IMR-90 (cell line): ENCODE measurements around the gene SLC25A21. TPM values are rescaled to one million over a fixed set of nuclear protein-coding genes. Genes with fewer than 3 reads are reported as not detected.

ENCODE experiments used
- ATAC-seq: fragments of 200-7000 bp; cut with Tn5 transposase; 2 replicates; pipeline ENCODE4 v1.9.1; 2020; ENCODE audit warnings: low read depth, mild to moderate bottlenecking, moderate library complexity
- BruUV-seq: library from RNA; stranded (reverse); fragments of 400-500 nt; replicated peaks from 2 replicates; lab custom pipeline; 2021; lab: Mats Ljungman, UMichigan
- CTCF ChIA-PET: fragments of 300-600 bp; formaldehyde crosslinking; extraction: SDS; loops from one replicate; lab custom pipeline; 2021; ENCODE audit warnings: antibody characterized with exemption; lab: Yijun Ruan, JAX
- POLR2A ChIA-PET: fragments of 300-600 bp; sonication (Branson Sonifier 250); formaldehyde crosslinking; loops from one replicate; lab custom pipeline; 2022; ENCODE audit warnings: antibody characterized with exemption; ENCODE audit not compliant: unreplicated experiment; lab: Charles Lee
- DNase-seq: peaks from one replicate; pipeline ENCODE4 v3.0.0; 2013
- H2AFZ ChIP-seq: replicated peaks from 2 replicates; pipeline ENCODE3; 2013; ENCODE audit warnings: low read length, mild to moderate bottlenecking; ENCODE audit not compliant: poor library complexity
- H2AK5ac ChIP-seq: 2 replicates; pipeline ENCODE4 v1.6.1; 2013; ENCODE audit warnings: low read depth, low read length, inconsistent platforms
- H2AK9ac ChIP-seq: replicated peaks from 2 replicates; pipeline ENCODE3; 2013; ENCODE audit warnings: mild to moderate bottlenecking, low read depth, low read length, moderate library complexity; ENCODE audit not compliant: poor library complexity
- H2BK120ac ChIP-seq: 2 replicates; pipeline ENCODE4 v1.6.1; 2013; ENCODE audit warnings: low read depth, low read length, inconsistent platforms
- H2BK15ac ChIP-seq: 3 replicates; pipeline ENCODE4 v1.6.1; 2013; ENCODE audit warnings: low read depth, low read length, inconsistent platforms
- H2BK20ac ChIP-seq: 2 replicates; pipeline ENCODE4 v1.6.1; 2013; ENCODE audit warnings: low read depth, mild to moderate bottlenecking, inconsistent platforms, low read length, moderate library complexity
- H2BK5ac ChIP-seq: 2 replicates; pipeline ENCODE4 v1.6.1; 2013; ENCODE audit warnings: mild to moderate bottlenecking, low read depth, low read length, inconsistent platforms; ENCODE audit not compliant: poor library complexity, severe bottlenecking
- H3K14ac ChIP-seq: replicated peaks from 2 replicates; pipeline ENCODE4 v1.6.1; 2013; ENCODE audit warnings: low read depth, low read length, inconsistent platforms
- H3K18ac ChIP-seq: 2 replicates; pipeline ENCODE4 v1.6.1; 2013; ENCODE audit warnings: low read depth, low read length, control low read depth
- H3K23ac ChIP-seq: 2 replicates; pipeline ENCODE4 v1.6.1; 2013; ENCODE audit warnings: low read depth, low read length, inconsistent platforms
- H3K27ac ChIP-seq: 2 replicates; pipeline ENCODE4 v1.5.1; 2013; ENCODE audit warnings: mild to moderate bottlenecking, control low read depth, low read length; ENCODE audit not compliant: insufficient read depth
- H3K27me3 ChIP-seq: 2 replicates; pipeline ENCODE4 v1.6.1; 2013; ENCODE audit warnings: low read length; ENCODE audit not compliant: control insufficient read depth, insufficient read depth
- H3K36me3 ChIP-seq: 2 replicates; pipeline ENCODE4 v1.6.1; 2013; ENCODE audit warnings: low read length, mixed read lengths; ENCODE audit not compliant: control insufficient read depth, insufficient read depth
- H3K4ac ChIP-seq: 2 replicates; pipeline ENCODE4 v1.6.1; 2013; ENCODE audit warnings: low read depth, low read length, inconsistent platforms
- H3K4me1 ChIP-seq: 2 replicates; pipeline ENCODE4 v1.6.1; 2013; ENCODE audit warnings: low read length, mixed read lengths; ENCODE audit not compliant: control insufficient read depth, insufficient read depth
- H3K4me2 ChIP-seq: 2 replicates; pipeline ENCODE4 v1.6.1; 2013; ENCODE audit warnings: low read depth, mild to moderate bottlenecking, control low read depth, low read length, moderate library complexity
- H3K4me3 ChIP-seq: 2 replicates; pipeline ENCODE4 v1.5.1; 2013; ENCODE audit warnings: low read depth, mild to moderate bottlenecking, control low read depth, low read length, moderate library complexity; ENCODE audit not compliant: insufficient read depth
- H3K56ac ChIP-seq: 2 replicates; pipeline ENCODE4 v1.6.1; 2013; ENCODE audit warnings: low read length, inconsistent platforms; ENCODE audit not compliant: insufficient read depth; ENCODE audit errors: extremely low read depth
- H3K79me1 ChIP-seq, 2 experiments: 2 replicates each; pipeline ENCODE4 v1.6.1; 2013; ENCODE audit warnings: low read length in 2 of 2, inconsistent platforms in 1 of 2, low read depth in 1 of 2
- H3K9ac ChIP-seq: 2 replicates; pipeline ENCODE4 v1.6.1; 2013; ENCODE audit warnings: low read depth, low read length, control low read depth
- H3K9me1 ChIP-seq: 2 replicates; pipeline ENCODE4 v1.6.1; 2013; ENCODE audit warnings: low read length, inconsistent platforms; ENCODE audit not compliant: insufficient read depth
- H3K9me3 ChIP-seq: 2 replicates; pipeline ENCODE4 v1.6.1; 2013; ENCODE audit warnings: low read length; ENCODE audit not compliant: control insufficient read depth, insufficient read depth
- H4K20me1 ChIP-seq: 2 replicates; pipeline ENCODE4 v1.6.1; 2013; ENCODE audit warnings: low read length, inconsistent platforms; ENCODE audit not compliant: insufficient read depth
- H4K5ac ChIP-seq: 2 replicates; pipeline ENCODE4 v1.6.1; 2013; ENCODE audit warnings: mild to moderate bottlenecking, low read depth, low read length, control low read depth
- H4K8ac ChIP-seq, 2 experiments: 2 replicates each; pipeline ENCODE4 v1.6.1; 2013; ENCODE audit warnings: low read depth in 2 of 2, low read length in 2 of 2, control low read depth in 1 of 2, inconsistent platforms in 1 of 2
- H4K91ac ChIP-seq: 2 replicates; pipeline ENCODE4 v1.6.1; 2013; ENCODE audit warnings: low read depth, low read length, inconsistent platforms; ENCODE audit not compliant: insufficient read depth
- BHLHE40 ChIP-seq: fragments of 150-350 bp; IDR thresholded peaks from 2 replicates; pipeline ENCODE4 v1.6.1; 2016; ENCODE audit warnings: mild to moderate bottlenecking, low read depth, low read length
- CEBPB ChIP-seq: IDR thresholded peaks from 2 replicates; pipeline ENCODE4 v1.6.1; 2012; ENCODE audit warnings: low read depth, low read length, improper control_type of control experiment
- CHD1 ChIP-seq: IDR thresholded peaks from 2 replicates; pipeline ENCODE4 v1.6.1; 2012; ENCODE audit warnings: low read depth, low read length, improper control_type of control experiment
- FOS ChIP-seq: fragments of 150-350 bp; IDR thresholded peaks from 2 replicates; pipeline ENCODE4 v1.6.1; 2016; ENCODE audit warnings: low read depth, low read length
- MAFK ChIP-seq: IDR thresholded peaks from 2 replicates; pipeline ENCODE4 v1.6.1; 2012; ENCODE audit warnings: low read depth, low read length, improper control_type of control experiment
- MAZ ChIP-seq: IDR thresholded peaks from 2 replicates; pipeline ENCODE4 v1.6.1; 2012; ENCODE audit warnings: low read depth, mild to moderate bottlenecking, low read length, improper control_type of control experiment, moderate library complexity, borderline replicate concordance
- MXI1 ChIP-seq: IDR thresholded peaks from 2 replicates; pipeline ENCODE4 v1.6.1; 2012; ENCODE audit warnings: low read depth, mild to moderate bottlenecking, low read length, moderate library complexity, borderline replicate concordance
- NFE2L2 ChIP-seq: fragments of 150-350 bp; IDR thresholded peaks from 2 replicates; pipeline ENCODE4 v1.6.1; 2016; ENCODE audit warnings: low read depth, mild to moderate bottlenecking, low read length
- POLR2A ChIP-seq: IDR thresholded peaks from 2 replicates; pipeline ENCODE4 v1.6.1; 2012; ENCODE audit warnings: mild to moderate bottlenecking, low read depth, low read length
- RAD21 ChIP-seq: IDR thresholded peaks from 2 replicates; pipeline ENCODE4 v1.6.1; 2012; ENCODE audit warnings: low read length, improper control_type of control experiment
- RCOR1 ChIP-seq: IDR thresholded peaks from 2 replicates; pipeline ENCODE4 v1.6.1; 2012; ENCODE audit warnings: mild to moderate bottlenecking, low read length, improper control_type of control experiment; ENCODE audit not compliant: insufficient replicate concordance
- RFX5 ChIP-seq: IDR thresholded peaks from 2 replicates; pipeline ENCODE4 v1.8.0; 2012; ENCODE audit warnings: low read depth, mild to moderate bottlenecking, low read length, moderate library complexity
- SMC3 ChIP-seq: fragments of 150-350 bp; IDR thresholded peaks from 2 replicates; pipeline ENCODE4 v1.6.1; 2016; ENCODE audit warnings: low read depth, mild to moderate bottlenecking, antibody characterized with exemption, low read length, moderate library complexity
- WGBS, 2 experiments: methylation state at CpG; one replicate each; pipeline versions ENCODE4 v1.1.5 to v1.1.7; 2013; ENCODE audit warnings: missing lambda C conversion rate in 2 of 2; ENCODE audit not compliant: insufficient read length in 1 of 2; ENCODE audit errors: extremely low coverage in 2 of 2; 5-methylcytosine and 5-hydroxymethylcytosine counted together
- dilution Hi-C: fragments of 300-500 bp; cut with HindIII; formaldehyde crosslinking; loops from one replicate; pipeline ENCODE4 v1.14.3; 2018; ENCODE audit warnings: low sequenced_read_pairs; ENCODE audit not compliant: unreplicated experiment
- in situ Hi-C: fragments of 300-500 bp; cut with MboI; formaldehyde crosslinking; loops from 3 replicates; pipeline ENCODE4 v1.14.3; 2019; ENCODE audit warnings: low sequenced_read_pairs, inconsistent platforms, mixed read lengths
- intact Hi-C: fragments of 100-400 bp; cut with micrococcal nuclease; formaldehyde crosslinking; loops from 2 replicates; pipeline ENCODE4 v1.10.0; 2022
- polyA plus RNA-seq, 3 experiments: library from polyadenylated mRNA; depleted of rRNA; stranded (reverse); fragments of >200 nt; gene quantifications; 2 replicates each; pipeline ENCODE4 v1.2.3, GENCODE V29; 2012; ENCODE audit warnings: low replicate concordance in 1 of 3
- total RNA-seq: library from RNA; depleted of rRNA; stranded (reverse); fragments of >200 nt; gene quantifications from 2 replicates; pipeline ENCODE4 v1.2.3, GENCODE V29; 2012
- TF ChIP-seq, protein P1 (sequence below): conservative IDR thresholded peaks from 2 replicates; pipeline ENCODE4 v1.5.1; 2012; ENCODE audit warnings: mild to moderate bottlenecking, low read depth, low read length, improper control_type of control experiment
- TF ChIP-seq, protein P2 (sequence below): fragments of 150-350 bp; IDR thresholded peaks from 2 replicates; pipeline ENCODE4 v1.6.1; 2017; ENCODE audit warnings: mild to moderate bottlenecking, antibody characterized with exemption, low read length, low read depth
- TF ChIP-seq, protein P3 (sequence below): fragments of 150-350 bp; IDR thresholded peaks from 2 replicates; pipeline ENCODE4 v1.6.1; 2016; ENCODE audit warnings: low read depth, mild to moderate bottlenecking, low read length, moderate library complexity, borderline replicate concordance

SLC25A21 gene
- total and polyA plus RNA-seq, 2 of the 4 experiments (the other 2 are of a cell fraction) = 0.62 to 0.90 TPM

DNA sequence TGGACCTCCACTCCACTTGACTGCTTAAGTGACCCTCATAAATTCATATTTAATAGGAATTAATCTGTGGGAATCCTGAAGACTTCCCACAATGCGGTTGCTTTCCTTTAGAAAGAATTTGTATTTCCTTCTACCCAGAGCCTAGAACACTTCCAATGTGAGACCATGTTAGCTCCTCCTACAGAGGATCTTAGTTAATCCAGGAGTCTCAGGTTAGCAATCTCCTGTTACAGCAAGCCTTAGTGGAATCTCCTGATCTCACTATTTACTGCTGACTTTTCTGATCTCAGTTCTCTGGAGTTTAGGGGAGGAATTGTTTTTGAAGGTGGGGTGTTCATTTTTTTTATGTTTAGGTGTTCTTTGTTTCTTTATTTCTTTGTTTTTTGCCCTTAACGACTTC, 186.0 kb downstream of the SLC25A21 start:
- H3K18ac ChIP-seq = peak overlapping the region; percentile 65; the same call in 1 of the 2 replicates
- no peak overlapping the region for H3K56ac ChIP-seq
- H2BK5ac ChIP-seq = no peak overlapping the region
- POLR2A ChIA-PET = no interaction called here
- dilution Hi-C loops (no loop called here), intact Hi-C loops (no loop called here), in situ Hi-C loops (no loop called here)
- CTCF ChIA-PET = no interaction called here
- H3K27me3 ChIP-seq = no peaks in the 10 kb centered on the region
- no peak overlapping the region for H2BK120ac ChIP-seq
- no TSS peak for BruUV-seq
- H2AFZ ChIP-seq = no peak overlapping the region
- no peak overlapping the region for H4K8ac ChIP-seq
- H3K9me3 ChIP-seq = no peaks in the 10 kb centered on the region
- H3K4ac ChIP-seq = peak overlapping the region; percentile 21; the same call in 1 of the 2 replicates
- TF ChIP-seq, protein P1, sequence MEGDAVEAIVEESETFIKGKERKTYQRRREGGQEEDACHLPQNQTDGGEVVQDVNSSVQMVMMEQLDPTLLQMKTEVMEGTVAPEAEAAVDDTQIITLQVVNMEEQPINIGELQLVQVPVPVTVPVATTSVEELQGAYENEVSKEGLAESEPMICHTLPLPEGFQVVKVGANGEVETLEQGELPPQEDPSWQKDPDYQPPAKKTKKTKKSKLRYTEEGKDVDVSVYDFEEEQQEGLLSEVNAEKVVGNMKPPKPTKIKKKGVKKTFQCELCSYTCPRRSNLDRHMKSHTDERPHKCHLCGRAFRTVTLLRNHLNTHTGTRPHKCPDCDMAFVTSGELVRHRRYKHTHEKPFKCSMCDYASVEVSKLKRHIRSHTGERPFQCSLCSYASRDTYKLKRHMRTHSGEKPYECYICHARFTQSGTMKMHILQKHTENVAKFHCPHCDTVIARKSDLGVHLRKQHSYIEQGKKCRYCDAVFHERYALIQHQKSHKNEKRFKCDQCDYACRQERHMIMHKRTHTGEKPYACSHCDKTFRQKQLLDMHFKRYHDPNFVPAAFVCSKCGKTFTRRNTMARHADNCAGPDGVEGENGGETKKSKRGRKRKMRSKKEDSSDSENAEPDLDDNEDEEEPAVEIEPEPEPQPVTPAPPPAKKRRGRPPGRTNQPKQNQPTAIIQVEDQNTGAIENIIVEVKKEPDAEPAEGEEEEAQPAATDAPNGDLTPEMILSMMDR = no peak
- TF ChIP-seq RFX5 = no peak
- no peak for TF ChIP-seq RCOR1
- no peak for TF ChIP-seq BHLHE40
- TF ChIP-seq NFE2L2 = no peak
- no peak for TF ChIP-seq MAFK
- TF ChIP-seq, protein P2, sequence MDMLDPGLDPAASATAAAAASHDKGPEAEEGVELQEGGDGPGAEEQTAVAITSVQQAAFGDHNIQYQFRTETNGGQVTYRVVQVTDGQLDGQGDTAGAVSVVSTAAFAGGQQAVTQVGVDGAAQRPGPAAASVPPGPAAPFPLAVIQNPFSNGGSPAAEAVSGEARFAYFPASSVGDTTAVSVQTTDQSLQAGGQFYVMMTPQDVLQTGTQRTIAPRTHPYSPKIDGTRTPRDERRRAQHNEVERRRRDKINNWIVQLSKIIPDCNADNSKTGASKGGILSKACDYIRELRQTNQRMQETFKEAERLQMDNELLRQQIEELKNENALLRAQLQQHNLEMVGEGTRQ = no peak
- TF ChIP-seq CHD1 = no peak
- TF ChIP-seq MAZ = no peak
- TF ChIP-seq POLR2A = no peak
- TF ChIP-seq MXI1 = no peak
- no peak for TF ChIP-seq SMC3
- no peak for TF ChIP-seq CEBPB
- TF ChIP-seq FOS = no peak
- TF ChIP-seq, protein P3, sequence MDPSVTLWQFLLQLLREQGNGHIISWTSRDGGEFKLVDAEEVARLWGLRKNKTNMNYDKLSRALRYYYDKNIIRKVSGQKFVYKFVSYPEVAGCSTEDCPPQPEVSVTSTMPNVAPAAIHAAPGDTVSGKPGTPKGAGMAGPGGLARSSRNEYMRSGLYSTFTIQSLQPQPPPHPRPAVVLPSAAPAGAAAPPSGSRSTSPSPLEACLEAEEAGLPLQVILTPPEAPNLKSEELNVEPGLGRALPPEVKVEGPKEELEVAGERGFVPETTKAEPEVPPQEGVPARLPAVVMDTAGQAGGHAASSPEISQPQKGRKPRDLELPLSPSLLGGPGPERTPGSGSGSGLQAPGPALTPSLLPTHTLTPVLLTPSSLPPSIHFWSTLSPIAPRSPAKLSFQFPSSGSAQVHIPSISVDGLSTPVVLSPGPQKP = no peak
- TF ChIP-seq RAD21 = no peak
- no peak overlapping the region for H2AK9ac ChIP-seq
- H2AK5ac ChIP-seq = 0 out of 2 replicates have a peak overlapping the region, but pooled peaks have one; percentile 1
- no peak overlapping the region for H4K91ac ChIP-seq
- DNase-seq (no peak), ATAC-seq (no peak)
- H3K4me1 ChIP-seq = peaks cover 10% of the 10 kb centered on the region
- H3K27ac ChIP-seq = no peak overlapping the region
- 0 out of 2 replicates have a peak overlapping the region, but pooled peaks have one; percentile 20 for H3K23ac ChIP-seq
- no peaks in the 10 kb centered on the region for H3K36me3 ChIP-seq
- H3K4me2 ChIP-seq = no peak overlapping the region
- H3K4me3 ChIP-seq = no peak overlapping the region
- no peak overlapping the region for H4K5ac ChIP-seq
- H2BK20ac ChIP-seq = no peak overlapping the region; the same call in 1 of the 2 replicates
- H3K14ac ChIP-seq = no peak overlapping the region; the same call in 1 of the 2 replicates
- H2BK15ac ChIP-seq = no peak overlapping the region
- no peaks in the 10 kb centered on the region for H4K20me1 ChIP-seq
- no peaks in the 10 kb centered on the region for H3K79me1 ChIP-seq
- WGBS, 2 experiments = no CpG with 5 or more reads among the region's 2 CpGs
- no peaks in the 10 kb centered on the region; the same call in 1 of the 2 replicates for H3K9me1 ChIP-seq
- no peak overlapping the region for H3K9ac ChIP-seq
